ENCODE results near the gene SLC22A23.

SLC22A23 gene

GRCh38 chr6:3351105-3351676 lies 105.7 kb downstream of the SLC22A23 start:
- no peak for DNase-seq

- no peak for DNase-seq
Observed at GRCh38 chr6:3350252-3350796, 106.5 kb downstream of the SLC22A23 start.

GRCh38 chr6:3349388-3350251 lies 107.2 kb downstream of the SLC22A23 start:
- DNase-seq: peak; percentile 35

- no peak for DNase-seq
Observed at GRCh38 chr6:3348821-3349220, 108.0 kb downstream of the SLC22A23 start.

GRCh38 chr6:3347826-3348225 lies 109.0 kb downstream of the SLC22A23 start:
- DNase-seq: no peak

GRCh38 chr6:3347247-3347646 lies 109.6 kb downstream of the SLC22A23 start:
- DNase-seq: no peak

- no peak for DNase-seq
Observed at GRCh38 chr6:3346476-3346875, 110.4 kb downstream of the SLC22A23 start.

GRCh38 chr6:3345836-3346235 lies 111.0 kb downstream of the SLC22A23 start:
- no peak for DNase-seq

GRCh38 chr6:3343089-3343883 lies 113.6 kb downstream of the SLC22A23 start:
- no peak for DNase-seq

GRCh38 chr6:3341467-3341866 lies 115.4 kb downstream of the SLC22A23 start:
- no peak for DNase-seq

GRCh38 chr6:3340894-3341293 lies 116.0 kb downstream of the SLC22A23 start:
- no peak for DNase-seq

GRCh38 chr6:3340358-3340802 lies 116.5 kb downstream of the SLC22A23 start:
- DNase-seq: no peak

GRCh38 chr6:3339811-3340210 lies 117.0 kb downstream of the SLC22A23 start:
- no peak for DNase-seq

- peak; percentile 41 for DNase-seq
Observed at GRCh38 chr6:3337521-3338350, 119.1 kb downstream of the SLC22A23 start.

GRCh38 chr6:3336859-3337515 lies 119.9 kb downstream of the SLC22A23 start:
- DNase-seq: no peak

- DNase-seq: no peak
Observed at GRCh38 chr6:3336066-3336786, 120.6 kb downstream of the SLC22A23 start.

- DNase-seq: no peak
Observed at GRCh38 chr6:3335169-3335568, 121.7 kb downstream of the SLC22A23 start.

- DNase-seq: peak; percentile 89
Observed at GRCh38 chr6:3334555-3334954, 122.3 kb downstream of the SLC22A23 start.

- no peak for DNase-seq
Observed at GRCh38 chr6:3333263-3333662, 123.6 kb downstream of the SLC22A23 start.

GRCh38 chr6:3331971-3332370 lies 124.9 kb downstream of the SLC22A23 start:
- no peak for DNase-seq

GRCh38 chr6:3331494-3331893 lies 125.4 kb downstream of the SLC22A23 start:
- DNase-seq: no peak

All from hematopoietic multipotent progenitor cell treated with erythropoietin and hydrocortisone succinate and interleukin-3 and kit ligand, for 4 days (in vitro differentiated cells).